Right renal cortex interstitium (tissue), 3 donors: ENCODE data around the gene RSPO4. TPM values are rescaled to one million over a fixed set of nuclear protein-coding genes. Genes with fewer than 3 reads are reported as not detected.

Experiments used
- DNase-seq, 3 donors: peaks; one replicate each; pipeline ENCODE4 v3.0.0-alpha.2; 2013; ENCODE audit warnings: low read depth in 3 of 3, low spot score in 2 of 3
- polyA plus RNA-seq, 3 donors: library from polyadenylated mRNA; unstranded; fragments of 120-200 nt; gene quantifications; one replicate each; pipeline ENCODE4 v1.2.1, GENCODE V29; 2013; ENCODE audit not compliant: insufficient read length in 3 of 3

The RSPO4 gene
- polyA plus RNA-seq, 3 donors: 1.0 to 1.1 (median 1.1) TPM

DNA sequence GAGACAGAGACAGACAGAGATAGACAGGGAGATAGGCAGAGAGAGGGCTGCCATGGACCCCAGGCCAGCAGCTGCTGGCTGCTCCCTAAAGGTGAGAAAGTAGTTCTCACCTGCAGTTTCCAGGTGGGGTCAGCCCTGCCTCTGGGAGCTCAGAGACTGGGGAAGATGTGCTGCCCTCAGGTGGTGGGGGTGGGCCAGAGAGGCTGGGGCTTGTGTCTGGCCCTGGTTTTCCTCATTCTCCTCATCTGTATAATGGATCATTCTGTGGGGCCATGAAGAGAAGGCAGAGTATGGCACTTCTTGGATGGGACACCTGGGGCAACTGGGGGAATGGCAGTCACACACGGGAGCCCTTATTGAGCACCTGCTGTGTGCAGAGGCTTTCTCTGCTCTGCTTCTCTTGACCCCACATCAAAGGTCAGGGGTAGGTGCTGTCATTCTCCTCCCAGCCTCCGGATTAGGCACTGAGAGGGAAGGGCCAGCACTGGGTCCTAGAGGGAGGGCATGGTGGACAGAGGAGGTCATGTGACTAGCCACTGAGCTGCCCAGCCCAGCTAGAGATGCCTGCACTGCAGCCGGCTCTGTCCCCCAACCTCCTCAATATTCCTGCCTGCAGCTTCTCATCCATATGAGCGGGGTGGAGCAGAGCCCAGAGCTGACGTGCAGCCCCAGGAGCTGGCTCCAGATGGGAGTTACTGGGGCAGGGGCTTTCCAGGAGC lies 90.1 kb downstream of the RSPO4 start:
- no peak for DNase-seq

DNA sequence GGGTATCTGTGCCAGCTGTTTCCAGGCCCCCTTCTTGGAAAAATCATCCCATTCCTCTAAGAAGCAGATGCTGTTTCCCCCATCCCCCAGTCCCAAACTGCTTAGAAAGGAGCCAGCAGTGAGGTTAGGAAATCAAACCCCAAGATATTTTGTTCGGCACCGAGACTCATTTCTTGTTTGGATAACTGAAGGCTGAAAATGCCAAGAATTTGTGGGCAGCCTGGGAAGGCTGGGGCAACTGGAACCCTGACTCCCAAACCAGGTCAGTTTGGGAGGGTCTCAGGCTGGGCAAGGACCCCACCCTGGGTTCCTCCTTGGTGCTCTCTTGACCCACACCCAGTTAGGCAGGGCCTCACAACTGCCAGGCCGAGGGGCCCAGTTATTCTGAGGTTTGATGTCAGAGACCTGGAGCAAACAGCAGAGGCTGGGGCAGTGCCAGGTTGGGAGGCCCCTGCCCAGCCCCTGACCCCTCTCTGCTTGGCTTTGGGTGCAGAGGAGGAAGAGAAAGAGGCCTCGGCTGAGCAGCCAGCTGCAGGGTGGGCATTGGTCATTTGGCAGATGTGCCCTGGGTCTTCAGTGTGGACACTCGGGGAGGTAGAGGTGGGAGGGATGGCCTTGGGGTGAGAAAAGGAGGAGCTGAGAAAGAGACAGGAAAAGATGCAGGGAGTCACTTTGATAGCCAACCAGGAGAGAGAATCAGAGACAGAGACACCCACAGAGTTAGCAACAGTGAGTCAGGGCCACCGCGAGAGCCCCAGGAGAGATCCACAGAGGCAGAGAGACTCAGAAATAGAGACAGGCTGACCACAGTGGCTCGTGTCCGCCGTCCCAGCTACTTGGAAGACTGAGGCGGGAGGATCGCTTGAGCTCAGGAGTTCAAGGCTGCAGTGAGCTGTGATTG lies 91.0 kb downstream of the RSPO4 start:
- no peak for DNase-seq

DNA sequence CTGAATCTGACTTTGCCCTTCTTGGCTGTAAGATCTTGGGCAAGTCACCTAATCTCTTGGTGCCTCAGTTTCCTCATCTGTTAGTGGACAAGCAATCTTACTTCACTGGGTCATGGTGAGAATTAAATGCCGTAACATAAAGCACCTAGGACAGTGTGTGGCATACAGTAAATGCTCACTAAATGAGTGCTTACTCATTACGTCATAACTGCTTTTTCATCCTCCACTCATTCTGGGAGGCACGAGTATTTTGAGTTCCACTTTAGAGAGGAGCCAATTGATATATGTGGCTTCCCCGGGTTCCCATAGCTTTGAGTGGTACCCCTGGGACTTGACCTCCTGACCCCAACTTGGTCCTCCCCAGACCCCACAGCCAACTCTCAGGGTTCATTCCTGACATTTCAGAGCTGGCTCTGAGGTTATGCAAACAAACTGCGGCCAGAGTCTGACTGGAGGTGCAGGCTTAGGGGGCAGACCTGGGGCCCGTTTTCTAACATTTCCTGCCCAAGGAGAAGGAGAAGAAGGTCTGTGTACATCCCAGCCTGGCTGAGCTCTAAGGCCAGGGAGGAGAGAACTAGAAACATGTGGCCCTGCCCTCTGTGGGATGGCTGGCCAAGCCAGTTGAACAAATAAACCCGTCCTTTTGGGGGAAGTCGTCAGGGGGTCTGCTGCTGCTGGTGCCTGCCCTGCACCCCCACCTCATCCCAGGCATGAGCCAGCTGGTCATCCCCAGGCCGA lies 91.8 kb downstream of the RSPO4 start:
- no peak for DNase-seq

DNA sequence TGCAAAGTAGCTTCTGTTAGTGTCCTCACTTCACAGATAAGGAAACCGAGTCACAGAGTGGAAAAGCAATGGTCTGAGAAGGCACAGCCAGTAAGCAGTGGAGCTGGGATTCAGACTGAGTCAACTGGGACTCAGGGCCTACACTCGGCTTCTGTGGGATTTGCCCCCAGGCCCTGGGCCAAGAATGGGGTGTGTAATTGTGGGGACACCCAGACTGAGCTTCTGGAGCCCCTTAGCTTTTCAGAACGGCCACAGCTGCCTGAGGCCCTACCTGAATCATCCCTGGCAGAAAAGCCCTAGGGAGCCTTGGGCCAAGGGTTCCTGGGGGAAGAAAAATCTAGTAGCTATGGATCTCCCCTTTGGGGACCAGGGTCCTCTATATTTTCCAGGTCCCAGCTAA lies 92.5 kb downstream of the RSPO4 start:
- DNase-seq: no peak

Other genes with a start within 250 kb of the RSPO4 start
- gene SLC52A3, start 233.8 kb downstream of the RSPO4 start, polyA plus RNA-seq: 1 to 10 TPM; 3.6 to 5.8 (median 3.7) TPM
- 1 to 10 TPM; 6.2 to 9.5 (median 7.5) TPM for gene FAM110A, start 168.6 kb downstream of the RSPO4 start, polyA plus RNA-seq
- gene ANGPT4, start 86.0 kb downstream of the RSPO4 start, polyA plus RNA-seq: under 1 TPM; 0.15 to 0.50 (median 0.31) TPM
- 100 to 1,000 TPM; 117 to 136 (median 119) TPM for gene PSMF1, start 116.3 kb upstream of the RSPO4 start, polyA plus RNA-seq
- gene TMEM74B, start 182.7 kb upstream of the RSPO4 start, polyA plus RNA-seq: 1 to 10 TPM; 2.0 to 2.6 (median 2.1) TPM
- gene C20orf202, start 201.1 kb upstream of the RSPO4 start, polyA plus RNA-seq: under 1 TPM; 0.37 to 0.58 (median 0.49) TPM
- gene RAD21L1, start 223.7 kb upstream of the RSPO4 start, polyA plus RNA-seq: not detected